Kidney epithelial cell (primary cell): ENCODE results near the gene ATP1B2. TPM values are rescaled to one million over a fixed set of nuclear protein-coding genes. Genes with fewer than 3 reads are reported as not detected.

Experiments
- DNase-seq: peaks from one replicate; pipeline ENCODE4 v3.0.0-alpha.2; 2010; ENCODE audit warnings: low read depth
- H3K27me3 ChIP-seq: 2 replicates; pipeline ENCODE4 v1.6.0; 2011; ENCODE audit warnings: low read length; ENCODE audit not compliant: control insufficient read depth, insufficient read depth
- H3K36me3 ChIP-seq: 2 replicates; pipeline ENCODE4 v1.5.1; 2011; ENCODE audit warnings: low read length; ENCODE audit not compliant: control insufficient read depth, insufficient read depth
- H3K4me3 ChIP-seq: 2 replicates; pipeline ENCODE4 v1.5.1; 2011; ENCODE audit warnings: low read depth, mild to moderate bottlenecking, control low read depth, low read length
- CTCF ChIP-seq: IDR thresholded peaks from 2 replicates; pipeline ENCODE4 v1.5.1; 2011; ENCODE audit warnings: mild to moderate bottlenecking, moderate library complexity, low read length, control low read depth, inconsistent platforms; ENCODE audit not compliant: insufficient read depth, poor library complexity, severe bottlenecking
- total RNA-seq: library from RNA; depleted of rRNA; stranded (reverse); fragments of >200 nt; gene quantifications from 2 replicates; pipeline ENCODE4 v1.2.3, GENCODE V29; 2015

The ATP1B2 gene
- total RNA-seq, 1 donor from 2014 or later = not detected

GRCh38 chr17:7646457-7646856, 4.3 kb upstream of the ATP1B2 start:
- DNase-seq = no peak
- TF ChIP-seq CTCF = no peak
- H3K36me3 ChIP-seq = no peaks in the 10 kb centered on the region
- H3K4me3 ChIP-seq = no peak overlapping the region
- H3K27me3 ChIP-seq = peaks cover 18% of the 10 kb centered on the region

GRCh38 chr17:7647018-7647417, 3.7 kb upstream of the ATP1B2 start:
- Histone ChIP-seq H3K36me3 (no peaks in the 10 kb centered on the region), H3K27me3 (peaks cover 23% of the 10 kb centered on the region), H3K4me3 (no peak overlapping the region)
- no peak for TF ChIP-seq CTCF
- DNase-seq = no peak

- DNase-seq = no peak
- Histone ChIP-seq H3K27me3 (peaks cover 43% of the 10 kb centered on the region), H3K4me3 (peak overlapping the region; percentile 7), H3K36me3 (no peaks in the 10 kb centered on the region)
- no peak for TF ChIP-seq CTCF
Observed at GRCh38 chr17:7651097-7651664, 455 bp downstream of the ATP1B2 start.

GRCh38 chr17:7651665-7652387, 1.1 kb downstream of the ATP1B2 start:
- TF ChIP-seq CTCF = no peak
- no peak for DNase-seq
- Histone ChIP-seq H3K27me3 (peaks cover 44% of the 10 kb centered on the region), H3K4me3 (no peak overlapping the region), H3K36me3 (no peaks in the 10 kb centered on the region)

GRCh38 chr17:7652388-7653356, 1.9 kb downstream of the ATP1B2 start:
- peaks cover 45% of the 10 kb centered on the region for H3K27me3 ChIP-seq
- no peak for DNase-seq
- TF ChIP-seq CTCF = no peak
- no peak overlapping the region for H3K4me3 ChIP-seq
- no peaks in the 10 kb centered on the region for H3K36me3 ChIP-seq
